NB4 (cell line): Measurements from ENCODE around the gene CENPI.

ENCODE experiments used
- CTCF ChIP-seq: IDR thresholded peaks from one replicate; pipeline ENCODE4 v1.5.1; 2012; ENCODE audit warnings: low read depth, low read length
- MAX ChIP-seq: IDR thresholded peaks from 2 replicates; pipeline ENCODE4 v1.6.1; 2011; ENCODE audit warnings: low read depth, low read length
- MYC ChIP-seq: IDR thresholded peaks from 2 replicates; pipeline ENCODE4 v1.6.1; 2011; ENCODE audit warnings: low read depth, low read length
- POLR2A ChIP-seq: IDR thresholded peaks from 2 replicates; pipeline ENCODE4 v1.6.1; 2011; ENCODE audit warnings: mild to moderate bottlenecking; ENCODE audit not compliant: insufficient read length; ENCODE audit errors: extremely low read depth

- TF ChIP-seq CTCF (no peak), POLR2A (no peak), MAX (no peak), MYC (no peak)
These were observed 19.7 kb downstream of the CENPI start for GRCh38 chrX:101117701-101118100.
